PC-9 (cell line): Measurements from ENCODE around the gene CHST11. TPM values are rescaled to one million over a fixed set of nuclear protein-coding genes. Genes with fewer than 3 reads are reported as not detected.

Experiments used
- BruUV-seq: library from RNA; stranded (reverse); fragments of 400-500 nt; replicated peaks from 2 replicates; lab custom pipeline; 2021; lab: Mats Ljungman, UMichigan
- CTCF ChIA-PET: fragments of 300-600 bp; sonication (Branson Sonifier 250); formaldehyde crosslinking; loops from one replicate; lab custom pipeline; 2022; ENCODE audit warnings: antibody characterized with exemption; lab: Charles Lee
- POLR2A ChIA-PET: fragments of 300-600 bp; sonication (Branson Sonifier 250); formaldehyde crosslinking; loops from one replicate; lab custom pipeline; 2022; ENCODE audit warnings: antibody characterized with exemption; ENCODE audit not compliant: unreplicated experiment; lab: Charles Lee
- DNase-seq, 2 experiments: peaks; one replicate each; pipeline versions ENCODE4 v3.0.0 to v3.0.0-alpha.2; 2015 to 2022; ENCODE audit warnings: mixed read lengths in 1 of 2
- H2AFZ ChIP-seq: fragments of 200-600 bp; sonication (generic); 2 replicates; pipeline ENCODE4 v1.8.1; 2017; ENCODE audit warnings: antibody characterized with exemption
- H3F3A ChIP-seq: fragments of 200-600 bp; sonication (generic); 2 replicates; pipeline ENCODE4 v1.8.1; 2017; ENCODE audit warnings: antibody characterized with exemption, mild to moderate bottlenecking, low read depth; ENCODE audit not compliant: insufficient read depth
- H3K27ac ChIP-seq: fragments of 200-600 bp; sonication (generic); 2 replicates; pipeline ENCODE4 v1.6.1; 2016; ENCODE audit warnings: mixed run types
- H3K27me3 ChIP-seq: fragments of 200-600 bp; sonication (generic); 2 replicates; pipeline ENCODE4 v1.6.1; 2016; ENCODE audit warnings: low read depth, mixed run types; ENCODE audit not compliant: insufficient read depth
- H3K36me3 ChIP-seq: fragments of 200-600 bp; sonication (generic); 2 replicates; pipeline ENCODE4 v1.6.1; 2016; ENCODE audit warnings: low read depth, mixed run types
- H3K4me1 ChIP-seq: fragments of 200-600 bp; sonication (generic); replicated peaks from 2 replicates; pipeline ENCODE4 v1.6.1; 2016; ENCODE audit warnings: mixed run types; ENCODE audit not compliant: insufficient read depth
- H3K4me2 ChIP-seq: fragments of 200-600 bp; sonication (generic); 2 replicates; pipeline ENCODE4 v1.6.1; 2017; ENCODE audit warnings: mixed run types
- H3K4me3 ChIP-seq: fragments of 200-600 bp; sonication (generic); 2 replicates; pipeline ENCODE4 v1.6.1; 2016; ENCODE audit warnings: mixed run types
- H3K79me2 ChIP-seq: fragments of 200-600 bp; sonication (generic); 2 replicates; pipeline ENCODE4 v1.6.1; 2017; ENCODE audit warnings: low read depth, mixed run types
- H3K9me2 ChIP-seq: fragments of 200-600 bp; sonication (generic); 2 replicates; pipeline ENCODE4 v1.8.1; 2017; ENCODE audit warnings: mild to moderate bottlenecking; ENCODE audit not compliant: insufficient read depth
- H3K9me3 ChIP-seq: fragments of 200-600 bp; sonication (generic); 2 replicates; pipeline ENCODE4 v1.8.1; 2016; ENCODE audit warnings: low read depth; ENCODE audit not compliant: insufficient read depth
- H4K20me1 ChIP-seq: fragments of 200-600 bp; sonication (generic); 2 replicates; pipeline ENCODE4 v1.8.1; 2017; ENCODE audit not compliant: insufficient read depth
- EZH2 ChIP-seq: fragments of 200-600 bp; sonication (generic); IDR thresholded peaks from 2 replicates; pipeline ENCODE4 v1.8.0; 2017; ENCODE audit warnings: antibody characterized with exemption, low read depth
- intact Hi-C: fragments of 100-400 bp; cut with micrococcal nuclease; formaldehyde crosslinking; loops from one replicate; pipeline ENCODE4 v1.10.0; 2022; ENCODE audit not compliant: unreplicated experiment
- total RNA-seq: library from RNA; stranded (reverse); gene quantifications from 2 replicates; pipeline ENCODE4 v1.2.3, GENCODE V29; 2021
- TF ChIP-seq, protein P1 (sequence below): fragments of 200-600 bp; sonication (generic); conservative IDR thresholded peaks from 2 replicates; pipeline ENCODE4 v1.6.1; 2017; ENCODE audit warnings: mixed run types, antibody characterized with exemption, mild to moderate bottlenecking, moderate library complexity

The CHST11 gene
- total RNA-seq, 1 experiment from 2014 or later, result 39.9 TPM

DNA sequence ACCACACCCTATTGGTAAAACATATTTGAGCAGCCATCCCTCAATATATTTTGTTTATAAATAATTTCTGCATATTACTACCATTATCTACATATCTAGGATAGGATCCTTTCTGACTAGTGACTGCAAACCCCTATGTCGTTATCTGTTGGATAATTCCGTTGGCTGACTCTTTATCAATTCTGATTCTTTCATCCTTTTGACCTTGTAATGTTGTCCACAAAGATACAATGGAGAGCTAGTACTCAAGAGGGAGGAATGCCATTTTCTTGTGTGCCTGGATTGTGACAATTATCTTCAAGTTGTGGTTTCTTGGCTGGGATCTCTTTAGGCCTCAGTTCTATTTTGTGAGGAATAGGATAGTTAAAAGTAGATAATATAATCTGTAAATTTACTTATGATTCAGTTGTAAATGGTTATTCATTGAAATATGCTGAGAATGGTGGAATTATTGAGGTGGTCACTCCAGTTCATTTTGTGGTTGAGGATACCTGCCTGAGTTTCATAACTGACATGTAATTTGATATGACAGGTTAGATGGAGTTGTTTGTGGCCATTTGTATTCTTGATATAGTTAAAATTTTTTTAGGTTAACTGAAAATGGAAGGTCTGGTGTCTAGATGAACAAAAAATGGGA is 10.1 kb downstream of the CHST11 start:
- H3K79me2 ChIP-seq, result peaks cover 98% of the 10 kb centered on the region
- H3K9me2 ChIP-seq, result no peaks in the 10 kb centered on the region
- H3K27me3 ChIP-seq, result no peaks in the 10 kb centered on the region
- H3K4me1 ChIP-seq, result peaks cover 34% of the 10 kb centered on the region
- H2AFZ ChIP-seq, result no peak overlapping the region
- TF ChIP-seq, protein P1, sequence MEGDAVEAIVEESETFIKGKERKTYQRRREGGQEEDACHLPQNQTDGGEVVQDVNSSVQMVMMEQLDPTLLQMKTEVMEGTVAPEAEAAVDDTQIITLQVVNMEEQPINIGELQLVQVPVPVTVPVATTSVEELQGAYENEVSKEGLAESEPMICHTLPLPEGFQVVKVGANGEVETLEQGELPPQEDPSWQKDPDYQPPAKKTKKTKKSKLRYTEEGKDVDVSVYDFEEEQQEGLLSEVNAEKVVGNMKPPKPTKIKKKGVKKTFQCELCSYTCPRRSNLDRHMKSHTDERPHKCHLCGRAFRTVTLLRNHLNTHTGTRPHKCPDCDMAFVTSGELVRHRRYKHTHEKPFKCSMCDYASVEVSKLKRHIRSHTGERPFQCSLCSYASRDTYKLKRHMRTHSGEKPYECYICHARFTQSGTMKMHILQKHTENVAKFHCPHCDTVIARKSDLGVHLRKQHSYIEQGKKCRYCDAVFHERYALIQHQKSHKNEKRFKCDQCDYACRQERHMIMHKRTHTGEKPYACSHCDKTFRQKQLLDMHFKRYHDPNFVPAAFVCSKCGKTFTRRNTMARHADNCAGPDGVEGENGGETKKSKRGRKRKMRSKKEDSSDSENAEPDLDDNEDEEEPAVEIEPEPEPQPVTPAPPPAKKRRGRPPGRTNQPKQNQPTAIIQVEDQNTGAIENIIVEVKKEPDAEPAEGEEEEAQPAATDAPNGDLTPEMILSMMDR, result no peak
- TF ChIP-seq EZH2, result no peak
- H3K4me3 ChIP-seq, result no peak overlapping the region
- BruUV-seq, result no TSS peak
- DNase-seq, result peak in 1 of 2 experiments; percentile 61
- peaks cover 27% of the 10 kb centered on the region for H4K20me1 ChIP-seq
- ChIA-PET CTCF (no interaction called here), POLR2A (interaction anchor here (0.6 kb wide), 1 partner anchor 10 kb away, joined by 4 read pairs; the partner anchor contains the start of gene CHST11)
- intact Hi-C loops, result no loop called here
- peaks cover 8% of the 10 kb centered on the region; the same call in 1 of the 2 replicates for H3F3A ChIP-seq
- no peaks in the 10 kb centered on the region for H3K9me3 ChIP-seq
- peaks cover 17% of the 10 kb centered on the region; the same call in 1 of the 2 replicates for H3K36me3 ChIP-seq
- H3K4me2 ChIP-seq, result peak overlapping the region; percentile 31
- H3K27ac ChIP-seq, result no peak overlapping the region

DNA sequence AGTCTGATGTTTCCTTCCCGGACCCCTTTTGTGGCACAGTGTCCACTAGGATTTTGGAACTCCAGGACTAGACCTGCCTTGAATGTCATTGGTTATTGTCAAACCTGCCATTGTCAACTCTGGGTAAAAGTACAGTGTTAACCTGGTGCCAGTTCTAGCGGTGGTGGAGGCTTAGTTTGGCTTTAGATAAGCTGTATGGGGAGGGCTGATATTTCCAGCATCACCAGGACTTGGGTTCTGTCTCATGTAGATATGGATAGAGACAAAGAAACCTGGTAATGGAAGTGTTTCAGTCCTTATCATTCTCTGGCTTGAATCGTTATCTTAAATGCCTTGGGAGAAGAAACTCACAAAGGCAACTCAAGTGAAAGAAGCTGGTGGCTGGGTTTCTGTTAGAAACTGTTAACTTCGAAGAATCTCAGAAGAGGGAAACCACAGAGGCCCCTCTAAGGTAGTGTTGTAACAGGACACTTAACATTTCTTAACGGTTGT is 10.6 kb downstream of the CHST11 start:
- Histone ChIP-seq H3F3A (peaks cover 8% of the 10 kb centered on the region; the same call in 1 of the 2 replicates), H3K4me2 (peak overlapping the region; percentile 31), H3K27ac (no peak overlapping the region), H3K4me1 (peaks cover 29% of the 10 kb centered on the region), H4K20me1 (peaks cover 27% of the 10 kb centered on the region), H3K9me3 (no peaks in the 10 kb centered on the region), H2AFZ (no peak overlapping the region), H3K36me3 (peaks cover 17% of the 10 kb centered on the region; the same call in 1 of the 2 replicates), H3K4me3 (no peak overlapping the region), H3K79me2 (peaks cover 99% of the 10 kb centered on the region), H3K9me2 (no peaks in the 10 kb centered on the region), H3K27me3 (no peaks in the 10 kb centered on the region)
- intact Hi-C loops, result no loop called here
- CTCF ChIA-PET, result no interaction called here
- no TSS peak for BruUV-seq
- POLR2A ChIA-PET, result interaction anchor here (0.6 kb wide), 1 partner anchor 11 kb away, joined by 4 read pairs; the partner anchor contains the start of gene CHST11
- no peak for DNase-seq
- TF ChIP-seq, protein P1, result no peak
- no peak for TF ChIP-seq EZH2

DNA sequence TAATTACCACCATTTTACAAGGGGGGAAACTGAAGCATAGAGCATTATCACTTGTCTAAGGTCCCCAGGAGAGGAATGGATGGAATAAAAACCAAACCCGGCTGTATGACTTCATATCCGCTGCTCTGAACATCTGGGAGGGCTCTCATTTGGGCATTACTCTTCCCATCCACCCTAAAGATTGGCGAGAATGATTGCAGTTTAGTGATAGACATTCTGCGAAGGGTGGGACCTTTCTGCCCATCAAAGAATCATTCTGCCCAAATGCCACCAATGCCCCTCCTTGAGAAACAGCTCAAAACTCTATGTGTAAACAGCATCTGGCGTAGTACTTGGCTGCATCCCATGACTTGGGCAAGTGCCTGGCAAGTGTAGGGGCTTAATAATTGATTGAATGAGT is 11.6 kb downstream of the CHST11 start:
- Histone ChIP-seq H3K4me1 (peaks cover 19% of the 10 kb centered on the region), H2AFZ (no peak overlapping the region), H3K27ac (no peak overlapping the region), H3K4me2 (no peak overlapping the region), H4K20me1 (peaks cover 17% of the 10 kb centered on the region), H3K36me3 (peaks cover 17% of the 10 kb centered on the region; the same call in 1 of the 2 replicates), H3K27me3 (no peaks in the 10 kb centered on the region), H3K79me2 (peaks cover 99% of the 10 kb centered on the region), H3F3A (peaks cover 8% of the 10 kb centered on the region; the same call in 1 of the 2 replicates), H3K9me2 (no peaks in the 10 kb centered on the region), H3K9me3 (no peaks in the 10 kb centered on the region), H3K4me3 (no peak overlapping the region)
- POLR2A ChIA-PET, result no interaction called here
- intact Hi-C loops, result no loop called here
- no peak for DNase-seq
- TF ChIP-seq, protein P1, result no peak
- TF ChIP-seq EZH2, result no peak
- CTCF ChIA-PET, result no interaction called here
- BruUV-seq, result no TSS peak
